K562 (cell line): Measurements from ENCODE around the gene SAMD8. TPM values are rescaled to one million over a fixed set of nuclear protein-coding genes. Genes with fewer than 3 reads are reported as not detected.

ENCODE experiments used
- ARID1B ChIP-seq: fragments of 450-650 bp; IDR thresholded peaks from 2 replicates; pipeline ENCODE4 v1.6.1; 2016; ENCODE audit warnings: antibody characterized with exemption, mild to moderate bottlenecking, inconsistent platforms
- CHD1 ChIP-seq: fragments of 200-600 bp; sonication (generic); IDR thresholded peaks from one replicate; pipeline ENCODE4 v1.6.1; 2012; ENCODE audit warnings: mild to moderate bottlenecking, moderate library complexity, low read length, inconsistent platforms
- HDAC3 ChIP-seq: fragments of 450-650 bp; IDR thresholded peaks from 2 replicates; pipeline ENCODE4 v1.6.1; 2018; ENCODE audit warnings: borderline replicate concordance, mild to moderate bottlenecking, moderate library complexity; ENCODE audit not compliant: partially characterized antibody
- HMG20A ChIP-seq: fragments of 450-650 bp; formaldehyde crosslinking; conservative IDR thresholded peaks from 2 replicates; pipeline ENCODE4 v1.4.0; 2020; ENCODE audit warnings: mild to moderate bottlenecking, mixed read lengths
- IFI16 ChIP-seq: fragments of 250-450 bp; sonication (Bioruptor Pico); IDR thresholded peaks from 2 replicates; pipeline ENCODE4 v2.1.2; 2022; ENCODE audit warnings: mild to moderate bottlenecking, inconsistent platforms
- MXI1 ChIP-seq: IDR thresholded peaks from 2 replicates; pipeline ENCODE4 v1.6.1; 2011; ENCODE audit warnings: low read depth, mild to moderate bottlenecking, improper control_type of control experiment, low read length
- NFYB ChIP-seq: IDR thresholded peaks from 2 replicates; pipeline ENCODE4 v1.6.1; 2011; ENCODE audit warnings: mild to moderate bottlenecking, moderate library complexity; ENCODE audit not compliant: insufficient read length; ENCODE audit errors: extremely low read depth
- PHF20 ChIP-seq: fragments of 450-650 bp; IDR thresholded peaks from 2 replicates; pipeline ENCODE4 v1.6.1; 2018; ENCODE audit not compliant: partially characterized antibody
- POLR2H ChIP-seq: IDR thresholded peaks from 2 replicates; pipeline ENCODE4 v1.6.1; 2016; ENCODE audit warnings: missing genetic modification characterization, low read depth, mild to moderate bottlenecking, control low read depth, missing compliant biosample characterization, moderate library complexity
- SMARCA4 ChIP-seq: fragments of 450-650 bp; IDR thresholded peaks from 2 replicates; pipeline ENCODE4 v1.6.1; 2016
- SMARCA5 ChIP-seq: fragments of 450-650 bp; IDR thresholded peaks from 2 replicates; pipeline ENCODE4 v1.6.1; 2016
- SREBF2 ChIP-seq: sonication (generic); formaldehyde crosslinking; IDR thresholded peaks from 2 replicates; pipeline ENCODE4 v1.4.0; 2020; ENCODE audit warnings: mild to moderate bottlenecking, missing genetic modification reagents
- TGIF2 ChIP-seq: sonication (generic); formaldehyde crosslinking; IDR thresholded peaks from 2 replicates; pipeline ENCODE4 v1.8.1; 2022; ENCODE audit warnings: mild to moderate bottlenecking, missing genetic modification reagents, moderate library complexity
- YY1 ChIP-seq, 3 experiments: IDR thresholded peaks; 2 replicates each; pipeline ENCODE4 v1.6.1; 2011; ENCODE audit warnings: low read length in 2 of 3, mild to moderate bottlenecking in 2 of 3, moderate library complexity in 2 of 3, borderline replicate concordance in 1 of 3, control low read depth in 1 of 3, low read depth in 1 of 3; ENCODE audit not compliant: insufficient read depth in 3 of 3, insufficient replicate concordance in 2 of 3, control insufficient read depth in 1 of 3, insufficient read length in 1 of 3; ENCODE audit errors: extremely low read depth in 1 of 3
- ZFP30 ChIP-seq: fragments of 250-450 bp; sonication (Bioruptor Pico); IDR thresholded peaks from 2 replicates; pipeline ENCODE4 v1.8.0; 2022; ENCODE audit warnings: moderate library complexity, mild to moderate bottlenecking, inconsistent platforms, borderline replicate concordance
- ZFX ChIP-seq: sonication (generic); formaldehyde crosslinking; IDR thresholded peaks from 2 replicates; pipeline ENCODE4 v1.8.0; 2022; ENCODE audit warnings: mild to moderate bottlenecking, missing genetic modification reagents, moderate library complexity
- ZNF184 ChIP-seq: sonication (generic); formaldehyde crosslinking; IDR thresholded peaks from 2 replicates; pipeline ENCODE4 v1.5.0; 2020; ENCODE audit warnings: missing genetic modification reagents
- ZSCAN29 ChIP-seq: fragments of 450-650 bp; IDR thresholded peaks from 2 replicates; pipeline ENCODE4 v1.6.1; 2017
- polyA plus RNA-seq, 8 experiments: library from polyadenylated mRNA; depleted of rRNA in 4 of 8; stranded (reverse) in 5 of 8; unstranded in 3 of 8; fragments of >200 nt; fragmentation: Nextera tagmentation in 2 of 8; fragmentation: Illumina TruSeq in 1 of 8; extraction: Ambion mirVana in 2 of 8; extraction: Trizol in 1 of 8; gene quantifications; 2 replicates each; pipeline versions ENCODE4 v1.2.1 to v1.2.3, GENCODE V29; 2011 to 2014; ENCODE audit warnings: inconsistent platforms in 1 of 8, missing spikeins in 1 of 8
- total RNA-seq, 7 experiments: library from RNA; depleted of rRNA in 6 of 7; stranded (reverse); fragments of >200 nt in 6 of 7; fragmentation: Illumina TruSeq in 2 of 7; extraction: Trizol in 2 of 7; gene quantifications; 2 replicates each; pipeline versions ENCODE4 v1.2.1 to v1.2.3, GENCODE V29; 2011 to 2021; ENCODE audit warnings: low replicate concordance in 1 of 7
- TF ChIP-seq, protein P1 (sequence below): fragments of 450-650 bp; IDR thresholded peaks from 2 replicates; pipeline ENCODE4 v1.6.1; 2018; ENCODE audit not compliant: partially characterized antibody
- TF ChIP-seq, protein P2 (sequence below): sonication (generic); formaldehyde crosslinking; IDR thresholded peaks from 2 replicates; pipeline ENCODE4 v1.9.0; 2022; ENCODE audit warnings: mild to moderate bottlenecking, missing genetic modification reagents
- TF ChIP-seq, protein P3 (sequence below), 2 experiments: IDR thresholded peaks; 2 replicates each; pipeline ENCODE4 v1.6.1; 2012; ENCODE audit warnings: improper control_type of control experiment in 2 of 2, low read depth in 2 of 2, low read length in 2 of 2, borderline replicate concordance in 1 of 2
- TF ChIP-seq, protein P4 (sequence below): sonication (generic); formaldehyde crosslinking; IDR thresholded peaks from 2 replicates; pipeline ENCODE4 v1.8.0; 2022; ENCODE audit warnings: mild to moderate bottlenecking, missing genetic modification reagents

Gene SAMD8
- total and polyA plus RNA-seq, 9 of the 15 experiments (the other 6 are each of a cell fraction or from before 2014, with no cell fraction given): 2.7 to 16.1 (median 6.2) TPM

DNA sequence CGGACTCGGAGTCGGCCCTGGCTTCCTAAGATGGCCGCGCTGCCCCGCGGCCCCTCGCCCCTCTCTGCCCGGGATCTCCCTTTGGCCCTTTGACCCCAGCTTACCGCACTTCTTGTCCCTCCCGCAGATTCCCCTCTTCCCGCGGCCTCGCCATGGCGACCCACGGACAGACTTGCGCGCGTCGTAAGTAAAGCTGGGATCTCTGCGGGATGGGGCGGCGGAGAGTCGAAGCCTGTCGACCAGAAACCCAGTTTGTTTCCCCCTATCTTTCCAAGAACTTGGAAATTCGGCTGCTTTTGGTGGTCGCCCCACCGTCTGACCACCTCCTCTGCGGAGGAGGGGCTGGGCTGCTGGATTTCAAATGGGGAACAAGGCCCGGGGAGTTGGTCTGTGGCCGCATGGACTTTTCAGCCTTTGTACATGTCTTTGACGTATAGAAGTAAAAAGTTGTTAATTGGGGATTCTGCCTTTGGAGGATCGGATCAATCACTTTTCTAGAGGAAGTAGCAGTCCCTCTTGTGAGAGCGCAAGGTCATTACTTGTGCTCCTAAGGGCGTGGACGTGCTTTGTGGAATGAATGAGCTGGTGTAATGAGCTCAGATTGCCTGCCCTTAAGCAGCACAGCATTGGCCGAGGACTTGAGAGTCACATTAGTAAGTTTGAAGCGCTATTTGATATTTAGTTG lies 99.7 kb downstream of the SAMD8 start (continued):
- TF ChIP-seq TGIF2 (CRISPR knock-in tag) (peak; percentile 44; the same call in 1 of the 2 replicates), ZSCAN29 (no peak), SREBF2 (CRISPR knock-in tag) (no peak), HDAC3 (no peak), ZFX (CRISPR knock-in tag) (peak; percentile 57), CHD1 (peak; percentile 89), YY1 (IDR thresholded peaks at IDR 0.05; ENCODE audit: borderline replicate concordance in 1 of 3, control insufficient read depth in 1 of 3, extremely low read depth in 1 of 3, insufficient read depth in 3 of 3, insufficient read length in 1 of 3, insufficient replicate concordance in 2 of 3, low read depth in 1 of 3, low read length in 2 of 3) (peak; percentile 81 to 96 (median 89)), ZNF184 (CRISPR knock-in tag) (no peak), POLR2H (tag) (no peak), SMARCA4 (no peak), PHF20 (no peak), MXI1 (0 out of 2 replicates have a peak, but pooled peaks have one; percentile 39), NFYB (no peak), IFI16 (CRISPR knock-in tag) (no peak), ARID1B (no peak), SMARCA5 (no peak), ZFP30 (CRISPR knock-in tag) (no peak), HMG20A (CRISPR knock-in tag) (no peak)
- TF ChIP-seq, protein P1, sequence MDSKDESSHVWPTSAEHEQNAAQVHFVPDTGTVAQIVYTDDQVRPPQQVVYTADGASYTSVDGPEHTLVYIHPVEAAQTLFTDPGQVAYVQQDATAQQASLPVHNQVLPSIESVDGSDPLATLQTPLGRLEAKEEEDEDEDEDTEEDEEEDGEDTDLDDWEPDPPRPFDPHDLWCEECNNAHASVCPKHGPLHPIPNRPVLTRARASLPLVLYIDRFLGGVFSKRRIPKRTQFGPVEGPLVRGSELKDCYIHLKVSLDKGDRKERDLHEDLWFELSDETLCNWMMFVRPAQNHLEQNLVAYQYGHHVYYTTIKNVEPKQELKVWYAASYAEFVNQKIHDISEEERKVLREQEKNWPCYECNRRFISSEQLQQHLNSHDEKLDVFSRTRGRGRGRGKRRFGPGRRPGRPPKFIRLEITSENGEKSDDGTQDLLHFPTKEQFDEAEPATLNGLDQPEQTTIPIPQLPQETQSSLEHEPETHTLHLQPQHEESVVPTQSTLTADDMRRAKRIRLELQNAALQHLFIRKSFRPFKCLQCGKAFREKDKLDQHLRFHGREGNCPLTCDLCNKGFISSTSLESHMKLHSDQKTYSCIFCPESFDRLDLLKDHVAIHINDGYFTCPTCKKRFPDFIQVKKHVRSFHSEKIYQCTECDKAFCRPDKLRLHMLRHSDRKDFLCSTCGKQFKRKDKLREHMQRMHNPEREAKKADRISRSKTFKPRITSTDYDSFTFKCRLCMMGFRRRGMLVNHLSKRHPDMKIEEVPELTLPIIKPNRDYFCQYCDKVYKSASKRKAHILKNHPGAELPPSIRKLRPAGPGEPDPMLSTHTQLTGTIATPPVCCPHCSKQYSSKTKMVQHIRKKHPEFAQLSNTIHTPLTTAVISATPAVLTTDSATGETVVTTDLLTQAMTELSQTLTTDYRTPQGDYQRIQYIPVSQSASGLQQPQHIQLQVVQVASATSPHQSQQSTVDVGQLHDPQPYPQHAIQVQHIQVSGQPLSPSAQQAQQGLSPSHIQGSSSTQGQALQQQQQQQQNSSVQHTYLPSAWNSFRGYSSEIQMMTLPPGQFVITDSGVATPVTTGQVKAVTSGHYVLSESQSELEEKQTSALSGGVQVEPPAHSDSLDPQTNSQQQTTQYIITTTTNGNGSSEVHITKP: no peak
- TF ChIP-seq, protein P2, sequence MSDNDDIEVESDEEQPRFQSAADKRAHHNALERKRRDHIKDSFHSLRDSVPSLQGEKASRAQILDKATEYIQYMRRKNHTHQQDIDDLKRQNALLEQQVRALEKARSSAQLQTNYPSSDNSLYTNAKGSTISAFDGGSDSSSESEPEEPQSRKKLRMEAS (CRISPR knock-in tag): no peak
- TF ChIP-seq, protein P3, sequence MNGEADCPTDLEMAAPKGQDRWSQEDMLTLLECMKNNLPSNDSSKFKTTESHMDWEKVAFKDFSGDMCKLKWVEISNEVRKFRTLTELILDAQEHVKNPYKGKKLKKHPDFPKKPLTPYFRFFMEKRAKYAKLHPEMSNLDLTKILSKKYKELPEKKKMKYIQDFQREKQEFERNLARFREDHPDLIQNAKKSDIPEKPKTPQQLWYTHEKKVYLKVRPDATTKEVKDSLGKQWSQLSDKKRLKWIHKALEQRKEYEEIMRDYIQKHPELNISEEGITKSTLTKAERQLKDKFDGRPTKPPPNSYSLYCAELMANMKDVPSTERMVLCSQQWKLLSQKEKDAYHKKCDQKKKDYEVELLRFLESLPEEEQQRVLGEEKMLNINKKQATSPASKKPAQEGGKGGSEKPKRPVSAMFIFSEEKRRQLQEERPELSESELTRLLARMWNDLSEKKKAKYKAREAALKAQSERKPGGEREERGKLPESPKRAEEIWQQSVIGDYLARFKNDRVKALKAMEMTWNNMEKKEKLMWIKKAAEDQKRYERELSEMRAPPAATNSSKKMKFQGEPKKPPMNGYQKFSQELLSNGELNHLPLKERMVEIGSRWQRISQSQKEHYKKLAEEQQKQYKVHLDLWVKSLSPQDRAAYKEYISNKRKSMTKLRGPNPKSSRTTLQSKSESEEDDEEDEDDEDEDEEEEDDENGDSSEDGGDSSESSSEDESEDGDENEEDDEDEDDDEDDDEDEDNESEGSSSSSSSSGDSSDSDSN (IDR thresholded peaks at IDR 0.05; ENCODE audit: borderline replicate concordance in 1 of 2, low read depth in 2 of 2, low read length in 2 of 2): no peak
- TF ChIP-seq, protein P4, sequence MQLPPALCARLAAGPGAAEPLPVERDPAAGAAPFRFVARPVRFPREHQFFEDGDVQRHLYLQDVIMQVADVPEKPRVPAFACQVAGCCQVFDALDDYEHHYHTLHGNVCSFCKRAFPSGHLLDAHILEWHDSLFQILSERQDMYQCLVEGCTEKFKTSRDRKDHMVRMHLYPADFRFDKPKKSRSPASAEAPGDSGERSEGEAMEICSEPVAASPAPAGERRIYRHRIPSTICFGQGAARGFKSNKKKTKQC (CRISPR knock-in tag): peak; percentile 79; the same call in 1 of the 2 replicates
